Measurements from ENCODE around the gene FBXL15. TPM values are rescaled to one million over a fixed set of nuclear protein-coding genes. Genes with fewer than 3 reads are reported as not detected.

Gene FBXL15
- total RNA-seq, 1 donor from 2014 or later: 27.7 TPM

DNA sequence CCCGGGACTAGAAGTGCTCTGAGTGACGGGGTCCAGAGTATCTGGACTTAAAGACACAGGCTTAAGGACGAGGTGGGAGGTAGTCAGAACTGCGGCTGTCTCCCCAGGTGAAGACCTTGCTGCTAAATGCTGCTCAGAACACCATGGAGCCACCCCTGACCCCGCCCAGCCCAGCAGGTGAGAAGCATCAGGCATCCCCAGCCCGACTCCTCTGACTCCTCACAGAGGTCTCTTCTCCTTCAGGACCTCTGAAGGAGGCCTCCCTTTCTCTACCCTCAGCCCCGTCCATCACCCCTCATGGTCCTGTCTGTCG lies 19.3 kb upstream of the FBXL15 start:
- no peak overlapping the region for H3K27ac ChIP-seq
- H3K36me3 ChIP-seq: peaks cover 0 to 4% of the 10 kb centered on the region in 2 donors
- TF ChIP-seq POLR2A (IDR thresholded peaks at IDR 0.05) (no peak), POLR2AphosphoS5 (IDR thresholded peaks at IDR 0.05; ENCODE audit: insufficient read depth in 1 of 2, low read depth in 1 of 2) (no peak)
- TF ChIP-seq, protein P1, sequence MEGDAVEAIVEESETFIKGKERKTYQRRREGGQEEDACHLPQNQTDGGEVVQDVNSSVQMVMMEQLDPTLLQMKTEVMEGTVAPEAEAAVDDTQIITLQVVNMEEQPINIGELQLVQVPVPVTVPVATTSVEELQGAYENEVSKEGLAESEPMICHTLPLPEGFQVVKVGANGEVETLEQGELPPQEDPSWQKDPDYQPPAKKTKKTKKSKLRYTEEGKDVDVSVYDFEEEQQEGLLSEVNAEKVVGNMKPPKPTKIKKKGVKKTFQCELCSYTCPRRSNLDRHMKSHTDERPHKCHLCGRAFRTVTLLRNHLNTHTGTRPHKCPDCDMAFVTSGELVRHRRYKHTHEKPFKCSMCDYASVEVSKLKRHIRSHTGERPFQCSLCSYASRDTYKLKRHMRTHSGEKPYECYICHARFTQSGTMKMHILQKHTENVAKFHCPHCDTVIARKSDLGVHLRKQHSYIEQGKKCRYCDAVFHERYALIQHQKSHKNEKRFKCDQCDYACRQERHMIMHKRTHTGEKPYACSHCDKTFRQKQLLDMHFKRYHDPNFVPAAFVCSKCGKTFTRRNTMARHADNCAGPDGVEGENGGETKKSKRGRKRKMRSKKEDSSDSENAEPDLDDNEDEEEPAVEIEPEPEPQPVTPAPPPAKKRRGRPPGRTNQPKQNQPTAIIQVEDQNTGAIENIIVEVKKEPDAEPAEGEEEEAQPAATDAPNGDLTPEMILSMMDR (IDR thresholded peaks at IDR 0.05): no peak
- intact Hi-C loops (cut with DNase I): no loop called here
- no peak for DNase-seq (ENCODE audit: extremely low spot score in 2 of 2)
- no peak overlapping the region for H3K4me3 ChIP-seq
- peaks cover 31% of the 10 kb centered on the region for H3K4me1 ChIP-seq
- H3K27me3 ChIP-seq: no peaks in the 10 kb centered on the region
- no peaks in the 10 kb centered on the region for H3K9me3 ChIP-seq

DNA sequence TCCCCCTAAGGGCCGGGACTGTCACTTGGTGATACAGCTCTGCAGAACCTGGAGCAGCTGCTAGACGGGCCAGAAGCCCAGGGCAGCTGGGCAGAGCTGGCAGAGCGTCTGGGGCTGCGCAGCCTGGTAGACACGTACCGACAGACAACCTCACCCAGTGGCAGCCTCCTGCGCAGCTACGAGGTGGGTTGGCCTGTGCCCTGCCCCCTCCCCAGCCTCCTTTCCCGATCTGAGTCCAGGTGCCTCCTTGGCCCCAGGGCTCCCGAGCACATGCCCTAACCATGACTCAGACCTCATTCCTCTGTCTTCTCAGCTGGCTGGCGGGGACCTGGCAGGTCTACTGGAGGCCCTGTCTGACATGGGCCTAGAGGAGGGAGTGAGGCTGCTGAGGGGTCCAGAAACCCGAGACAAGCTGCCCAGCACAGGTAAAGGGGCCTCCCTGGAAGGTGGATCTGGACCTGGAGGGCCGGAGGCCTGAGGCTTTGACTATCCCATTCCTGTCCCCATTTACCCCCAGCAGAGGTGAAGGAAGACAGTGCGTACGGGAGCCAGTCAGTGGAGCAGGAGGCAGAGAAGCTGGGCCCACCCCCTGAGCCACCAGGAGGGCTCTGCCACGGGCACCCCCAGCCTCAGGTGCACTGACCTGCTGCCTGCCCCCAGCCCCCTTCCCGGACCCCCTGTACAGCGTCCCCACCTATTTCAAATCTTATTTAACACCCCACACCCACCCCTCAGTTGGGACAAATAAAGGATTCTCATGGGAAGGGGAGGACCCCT lies 18.7 kb upstream of the FBXL15 start:
- H3K27me3 ChIP-seq: no peaks in the 10 kb centered on the region
- no peak for DNase-seq (ENCODE audit: extremely low spot score in 2 of 2)
- H3K9me3 ChIP-seq: no peaks in the 10 kb centered on the region
- no peak for TF ChIP-seq POLR2AphosphoS5 (IDR thresholded peaks at IDR 0.05; ENCODE audit: insufficient read depth in 1 of 2, low read depth in 1 of 2)
- TF ChIP-seq, protein P1 (IDR thresholded peaks at IDR 0.05): no peak
- no peak for TF ChIP-seq POLR2A (IDR thresholded peaks at IDR 0.05)
- no peak overlapping the region for H3K4me3 ChIP-seq
- H3K27ac ChIP-seq: no peak overlapping the region
- H3K4me1 ChIP-seq: peaks cover 24% of the 10 kb centered on the region
- intact Hi-C loops (cut with DNase I): no loop called here
- H3K36me3 ChIP-seq: peaks cover 0 to 4% of the 10 kb centered on the region in 2 donors

DNA sequence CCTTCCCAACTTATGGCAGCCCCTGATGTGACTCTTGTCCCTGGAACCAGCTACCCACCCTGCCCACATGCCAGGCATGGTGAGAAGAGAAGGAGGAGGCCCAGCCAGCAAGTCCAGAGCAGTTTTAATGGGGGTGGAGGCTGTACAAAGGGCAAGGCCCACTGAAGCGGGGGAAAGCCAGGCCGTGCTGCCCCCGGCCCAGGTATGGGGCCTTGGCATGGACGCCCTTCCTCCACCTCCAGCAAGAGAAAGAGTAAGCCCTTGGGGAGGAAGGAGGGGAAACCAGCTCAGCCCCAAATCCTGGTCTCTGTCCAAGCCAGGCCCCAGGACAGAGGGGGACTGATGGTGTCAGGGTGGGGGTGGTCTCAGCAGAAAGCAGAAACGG lies 18.1 kb upstream of the FBXL15 start:
- H3K4me1 ChIP-seq: peaks cover 20% of the 10 kb centered on the region
- TF ChIP-seq, protein P1 (IDR thresholded peaks at IDR 0.05): no peak
- intact Hi-C loops (cut with DNase I): no loop called here
- no peak for DNase-seq (ENCODE audit: extremely low spot score in 2 of 2)
- H3K9me3 ChIP-seq: no peaks in the 10 kb centered on the region
- H3K27ac ChIP-seq: no peak overlapping the region
- no peaks in the 10 kb centered on the region for H3K27me3 ChIP-seq
- no peak overlapping the region for H3K4me3 ChIP-seq
- peaks cover 0 to 4% of the 10 kb centered on the region in 2 donors for H3K36me3 ChIP-seq

DNA sequence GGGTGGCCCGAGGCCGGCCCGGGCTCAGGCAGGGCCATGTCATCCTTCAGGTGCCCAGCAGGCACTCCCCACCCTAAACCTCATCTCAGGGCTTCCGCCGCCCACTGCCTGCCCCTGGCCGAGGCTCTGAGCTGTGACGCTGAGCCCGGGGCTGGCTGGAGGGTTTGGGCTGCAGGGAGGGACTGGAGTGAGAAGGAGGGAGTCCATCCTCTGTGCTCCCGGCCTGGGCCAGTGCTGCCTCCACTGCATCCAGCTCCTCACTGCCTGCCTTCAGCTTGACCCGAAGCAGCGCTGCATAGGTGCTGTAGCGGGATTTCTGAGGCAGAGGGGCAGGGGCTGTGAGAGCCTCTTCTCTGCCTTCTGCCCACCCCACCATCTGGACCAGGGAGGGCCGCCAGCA lies 17.5 kb upstream of the FBXL15 start:
- intact Hi-C loops (cut with DNase I): no loop called here
- peaks cover 20% of the 10 kb centered on the region for H3K4me1 ChIP-seq
- peaks cover 0 to 3% of the 10 kb centered on the region in 2 donors for H3K36me3 ChIP-seq
- TF ChIP-seq POLR2A (IDR thresholded peaks at IDR 0.05) (no peak), POLR2AphosphoS5 (IDR thresholded peaks at IDR 0.05; ENCODE audit: insufficient read depth in 1 of 2, low read depth in 1 of 2) (no peak)
- no peaks in the 10 kb centered on the region for H3K27me3 ChIP-seq
- no peaks in the 10 kb centered on the region for H3K9me3 ChIP-seq
- H3K4me3 ChIP-seq: no peak overlapping the region
- no peak overlapping the region for H3K27ac ChIP-seq
- no peak for DNase-seq (ENCODE audit: extremely low spot score in 2 of 2)

DNA sequence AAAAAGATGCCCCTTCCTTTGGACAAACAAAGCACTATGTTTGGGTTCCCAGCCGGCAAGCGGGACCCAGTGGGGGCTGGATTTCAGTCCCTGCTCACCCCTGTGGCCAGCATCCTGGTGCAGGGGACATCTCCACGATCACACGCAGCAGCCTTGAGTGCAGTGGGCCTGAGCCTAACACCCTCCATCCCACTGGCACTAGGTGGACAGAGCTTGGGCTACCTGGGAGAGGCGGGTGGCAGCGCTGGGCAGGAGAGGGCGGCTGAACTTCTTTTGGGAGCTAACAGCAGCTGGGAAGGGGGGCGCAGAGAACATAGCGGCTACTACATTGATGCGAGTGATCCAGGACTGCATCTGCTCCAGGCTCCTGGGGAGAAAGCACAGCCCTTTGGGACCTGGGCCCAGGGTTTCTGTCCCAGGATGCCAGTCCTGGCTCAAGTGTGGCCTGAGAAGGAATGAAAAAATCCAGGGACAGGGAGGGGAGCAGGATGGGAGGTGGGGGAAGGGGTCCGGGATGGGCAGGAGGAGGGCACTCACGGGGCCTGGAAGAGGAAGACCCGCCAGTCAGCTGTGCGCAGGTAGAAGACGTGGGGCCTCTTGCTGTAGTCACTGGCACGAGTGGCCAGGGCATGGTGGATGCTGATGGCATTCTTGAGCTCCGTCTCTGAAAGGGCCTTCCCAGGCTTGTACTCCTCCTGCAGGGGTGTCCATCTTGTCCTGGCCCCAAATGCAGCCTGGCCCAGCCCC lies 16.1 kb upstream of the FBXL15 start:
- Histone ChIP-seq H3K27ac (no peak overlapping the region), H3K36me3 (no peaks in the 10 kb centered on the region), H3K27me3 (no peaks in the 10 kb centered on the region), H3K9me3 (no peaks in the 10 kb centered on the region), H3K4me3 (no peak overlapping the region), H3K4me1 (peaks cover 20% of the 10 kb centered on the region)
- TF ChIP-seq POLR2AphosphoS5 (IDR thresholded peaks at IDR 0.05; ENCODE audit: insufficient read depth in 1 of 2, low read depth in 1 of 2) (no peak), POLR2A (IDR thresholded peaks at IDR 0.05) (no peak)
- TF ChIP-seq, protein P1 (IDR thresholded peaks at IDR 0.05): no peak
- no peak for DNase-seq (ENCODE audit: extremely low spot score in 2 of 2)
- intact Hi-C loops (cut with DNase I): no loop called here
